Measurements from ENCODE around the gene DUSP19.
"Not testable (repeated sequence)": the region's sequence is repeated elsewhere in the genome, so short reads cannot be mapped to it uniquely, and the experiment has no call there.

Gene DUSP19

GRCh38 chr2:183078464-183079138 lies at the start of gene DUSP19:
Gene DUSP19, plus strand, starts transcription at chr2:183078747. Its CDS starts 187 bp downstream, at chr2:183078934.
- DNase-seq: peak; percentile 92

GRCh38 chr2:183029219-183029618 lies 49.3 kb upstream of the DUSP19 start:
- DNase-seq: no peak

GRCh38 chr2:183031911-183032794 lies 46.4 kb upstream of the DUSP19 start:
- DNase-seq: no peak

- no peak for DNase-seq
These were observed 44.6 kb upstream of the DUSP19 start for GRCh38 chr2:183033951-183034350.

- DNase-seq: no peak
These were observed 43.7 kb upstream of the DUSP19 start for GRCh38 chr2:183034806-183035205.

GRCh38 chr2:183035298-183035953 lies 43.1 kb upstream of the DUSP19 start:
- no peak for DNase-seq

GRCh38 chr2:183035954-183036669 lies 42.4 kb upstream of the DUSP19 start:
- no peak for DNase-seq

- no peak for DNase-seq
These were observed 41.4 kb upstream of the DUSP19 start for GRCh38 chr2:183037074-183037552.

- peak; percentile 55 for DNase-seq
These were observed 40.8 kb upstream of the DUSP19 start for GRCh38 chr2:183037553-183038340.

- peak; percentile 93 for DNase-seq
These were observed 39.9 kb upstream of the DUSP19 start, which contains the start of gene NCKAP1 for GRCh38 chr2:183038341-183039300. Gene NCKAP1, minus strand, starts transcription at chr2:183038457. Its CDS starts 358 bp downstream, at chr2:183038099.

GRCh38 chr2:183040604-183041003 lies 37.9 kb upstream of the DUSP19 start:
- DNase-seq: no peak

GRCh38 chr2:183043580-183043979 lies 35.0 kb upstream of the DUSP19 start:
- DNase-seq: not testable (repeated sequence)

GRCh38 chr2:183047486-183048125 lies 30.9 kb upstream of the DUSP19 start:
- DNase-seq: not testable (repeated sequence)

- no peak for DNase-seq
These were observed 29.1 kb upstream of the DUSP19 start for GRCh38 chr2:183049420-183049819.

GRCh38 chr2:183057333-183057985 lies 21.1 kb upstream of the DUSP19 start:
- DNase-seq: no peak

- no peak for DNase-seq
These were observed 19.0 kb upstream of the DUSP19 start for GRCh38 chr2:183059561-183059960.

- DNase-seq: no peak
These were observed 17.8 kb upstream of the DUSP19 start for GRCh38 chr2:183060571-183061231.

- no peak for DNase-seq
These were observed 15.5 kb upstream of the DUSP19 start for GRCh38 chr2:183063083-183063482.

- DNase-seq: no peak
These were observed 10.0 kb upstream of the DUSP19 start for GRCh38 chr2:183068561-183068960.
